ENCODE results near the gene NRG2. TPM values are rescaled to one million over a fixed set of nuclear protein-coding genes. Genes with fewer than 3 reads are reported as not detected.

NRG2 gene
- total and polyA plus RNA-seq, 2 of the 4 experiments (the other 2 are of a cell fraction), result 0.18 TPM; not detected in 1

DNA sequence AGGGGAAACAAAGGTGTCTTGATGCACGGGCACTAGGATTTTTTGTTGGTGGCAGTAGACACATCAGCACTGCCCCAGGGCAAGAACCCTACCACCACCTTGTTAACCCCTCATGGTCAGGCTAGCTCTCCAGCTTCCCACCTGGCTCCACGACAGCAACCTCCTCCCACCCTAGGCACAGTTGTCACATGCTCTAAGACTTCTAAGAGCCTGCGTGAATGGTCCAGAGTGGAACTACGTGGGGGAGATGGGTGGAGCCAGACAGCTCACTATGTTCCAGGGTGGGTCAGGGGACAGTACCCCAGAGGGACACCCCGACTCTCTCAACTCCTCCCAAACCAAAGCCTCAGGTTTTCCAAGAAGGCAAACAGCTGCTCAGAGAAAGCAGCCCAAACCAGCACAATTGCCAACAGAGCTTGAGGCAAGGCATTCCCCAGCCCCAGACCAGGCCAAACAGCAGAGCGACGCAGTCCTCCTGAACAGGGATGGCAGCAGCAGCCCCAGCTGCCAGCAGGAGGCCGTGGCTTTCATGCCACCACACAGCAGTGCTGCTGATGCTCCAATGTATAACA, 78.0 kb downstream of the NRG2 start:
- dilution Hi-C loops (cut with HindIII; ENCODE audit: low sequenced_read_pairs, unreplicated experiment), result no loop called here
- WGBS, 2 experiments (ENCODE audit: extremely low coverage in 2 of 2, insufficient read length in 1 of 2), result 0% methylated on average over 1 of the region's 8 CpGs; no CpG with 5 or more reads in 1 of the 2 experiments
- BruUV-seq (replicated peaks), result no TSS peak
- Histone ChIP-seq H3K27me3 (ENCODE audit: control insufficient read depth, insufficient read depth, low read length) (peaks cover 47% of the 10 kb centered on the region), H3K23ac (ENCODE audit: low read depth, low read length) (no peak overlapping the region), H4K91ac (ENCODE audit: insufficient read depth, low read depth, low read length) (no peak overlapping the region), H3K4me1 (ENCODE audit: control insufficient read depth, insufficient read depth, low read length) (no peaks in the 10 kb centered on the region), H2BK5ac (ENCODE audit: low read depth, low read length, poor library complexity, severe bottlenecking) (no peak overlapping the region), H3K4me3 (ENCODE audit: insufficient read depth, low read depth, low read length) (no peak overlapping the region), H4K5ac (ENCODE audit: low read depth, low read length) (no peak overlapping the region), H3K4me2 (ENCODE audit: low read depth, low read length) (no peak overlapping the region), H2BK20ac (ENCODE audit: low read depth, low read length) (no peak overlapping the region), H4K8ac (ENCODE audit: low read depth in 2 of 2, low read length in 2 of 2) (no peak overlapping the region), H2AK9ac (replicated peaks; ENCODE audit: low read depth, low read length, poor library complexity) (no peak overlapping the region), H2AFZ (replicated peaks; ENCODE audit: low read length, poor library complexity) (no peak overlapping the region), H3K9me3 (ENCODE audit: control insufficient read depth, insufficient read depth, low read length) (no peaks in the 10 kb centered on the region), H3K4ac (ENCODE audit: low read depth, low read length) (no peak overlapping the region), H3K56ac (ENCODE audit: extremely low read depth, insufficient read depth, low read length) (no peak overlapping the region), H4K20me1 (ENCODE audit: insufficient read depth, low read length) (no peaks in the 10 kb centered on the region), H3K79me1 (ENCODE audit: low read depth in 1 of 2, low read length in 2 of 2) (no peaks in the 10 kb centered on the region), H3K14ac (replicated peaks; ENCODE audit: low read depth, low read length) (no peak overlapping the region), H2BK15ac (ENCODE audit: low read depth, low read length) (no peak overlapping the region), H3K36me3 (ENCODE audit: control insufficient read depth, insufficient read depth, low read length) (no peaks in the 10 kb centered on the region), H2BK120ac (ENCODE audit: low read depth, low read length) (no peak overlapping the region), H3K9me1 (ENCODE audit: insufficient read depth, low read length) (no peaks in the 10 kb centered on the region), H3K9ac (ENCODE audit: low read depth, low read length) (no peak overlapping the region), H3K27ac (ENCODE audit: insufficient read depth, low read length) (no peak overlapping the region), H3K18ac (ENCODE audit: low read depth, low read length) (no peak overlapping the region), H2AK5ac (ENCODE audit: low read depth, low read length) (no peak overlapping the region)
- intact Hi-C loops (cut with micrococcal nuclease), result loop anchor here (5.0 kb wide), 1 partner anchor 103 kb away; no protein-coding TSS in a partner anchor
- DNase-seq, result no peak
- TF ChIP-seq RCOR1 (IDR thresholded peaks at IDR 0.05; ENCODE audit: insufficient replicate concordance, low read length) (no peak), MAZ (IDR thresholded peaks at IDR 0.05; ENCODE audit: borderline replicate concordance, low read depth, low read length) (no peak), FOS (IDR thresholded peaks at IDR 0.05; ENCODE audit: low read depth, low read length) (no peak), POLR2A (IDR thresholded peaks at IDR 0.05; ENCODE audit: low read depth, low read length) (no peak), BHLHE40 (IDR thresholded peaks at IDR 0.05; ENCODE audit: low read depth, low read length) (no peak), NFE2L2 (IDR thresholded peaks at IDR 0.05; ENCODE audit: low read depth, low read length) (no peak), RFX5 (IDR thresholded peaks at IDR 0.05; ENCODE audit: low read depth, low read length) (no peak), RAD21 (IDR thresholded peaks at IDR 0.05; ENCODE audit: low read length) (no peak), MXI1 (IDR thresholded peaks at IDR 0.05; ENCODE audit: borderline replicate concordance, low read depth, low read length) (no peak), MAFK (IDR thresholded peaks at IDR 0.05; ENCODE audit: low read depth, low read length) (no peak), SMC3 (IDR thresholded peaks at IDR 0.05; ENCODE audit: low read depth, low read length) (no peak), CEBPB (IDR thresholded peaks at IDR 0.05; ENCODE audit: low read depth, low read length) (no peak), CHD1 (IDR thresholded peaks at IDR 0.05; ENCODE audit: low read depth, low read length) (no peak)
- TF ChIP-seq, protein P1, sequence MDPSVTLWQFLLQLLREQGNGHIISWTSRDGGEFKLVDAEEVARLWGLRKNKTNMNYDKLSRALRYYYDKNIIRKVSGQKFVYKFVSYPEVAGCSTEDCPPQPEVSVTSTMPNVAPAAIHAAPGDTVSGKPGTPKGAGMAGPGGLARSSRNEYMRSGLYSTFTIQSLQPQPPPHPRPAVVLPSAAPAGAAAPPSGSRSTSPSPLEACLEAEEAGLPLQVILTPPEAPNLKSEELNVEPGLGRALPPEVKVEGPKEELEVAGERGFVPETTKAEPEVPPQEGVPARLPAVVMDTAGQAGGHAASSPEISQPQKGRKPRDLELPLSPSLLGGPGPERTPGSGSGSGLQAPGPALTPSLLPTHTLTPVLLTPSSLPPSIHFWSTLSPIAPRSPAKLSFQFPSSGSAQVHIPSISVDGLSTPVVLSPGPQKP (IDR thresholded peaks at IDR 0.05; ENCODE audit: borderline replicate concordance, low read depth, low read length), result no peak
- TF ChIP-seq, protein P2, sequence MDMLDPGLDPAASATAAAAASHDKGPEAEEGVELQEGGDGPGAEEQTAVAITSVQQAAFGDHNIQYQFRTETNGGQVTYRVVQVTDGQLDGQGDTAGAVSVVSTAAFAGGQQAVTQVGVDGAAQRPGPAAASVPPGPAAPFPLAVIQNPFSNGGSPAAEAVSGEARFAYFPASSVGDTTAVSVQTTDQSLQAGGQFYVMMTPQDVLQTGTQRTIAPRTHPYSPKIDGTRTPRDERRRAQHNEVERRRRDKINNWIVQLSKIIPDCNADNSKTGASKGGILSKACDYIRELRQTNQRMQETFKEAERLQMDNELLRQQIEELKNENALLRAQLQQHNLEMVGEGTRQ (IDR thresholded peaks at IDR 0.05; ENCODE audit: low read depth, low read length), result no peak
- TF ChIP-seq, protein P3, sequence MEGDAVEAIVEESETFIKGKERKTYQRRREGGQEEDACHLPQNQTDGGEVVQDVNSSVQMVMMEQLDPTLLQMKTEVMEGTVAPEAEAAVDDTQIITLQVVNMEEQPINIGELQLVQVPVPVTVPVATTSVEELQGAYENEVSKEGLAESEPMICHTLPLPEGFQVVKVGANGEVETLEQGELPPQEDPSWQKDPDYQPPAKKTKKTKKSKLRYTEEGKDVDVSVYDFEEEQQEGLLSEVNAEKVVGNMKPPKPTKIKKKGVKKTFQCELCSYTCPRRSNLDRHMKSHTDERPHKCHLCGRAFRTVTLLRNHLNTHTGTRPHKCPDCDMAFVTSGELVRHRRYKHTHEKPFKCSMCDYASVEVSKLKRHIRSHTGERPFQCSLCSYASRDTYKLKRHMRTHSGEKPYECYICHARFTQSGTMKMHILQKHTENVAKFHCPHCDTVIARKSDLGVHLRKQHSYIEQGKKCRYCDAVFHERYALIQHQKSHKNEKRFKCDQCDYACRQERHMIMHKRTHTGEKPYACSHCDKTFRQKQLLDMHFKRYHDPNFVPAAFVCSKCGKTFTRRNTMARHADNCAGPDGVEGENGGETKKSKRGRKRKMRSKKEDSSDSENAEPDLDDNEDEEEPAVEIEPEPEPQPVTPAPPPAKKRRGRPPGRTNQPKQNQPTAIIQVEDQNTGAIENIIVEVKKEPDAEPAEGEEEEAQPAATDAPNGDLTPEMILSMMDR (conservative IDR thresholded peaks at IDR 0.05; ENCODE audit: low read depth, low read length), result no peak
- no peak for ATAC-seq (ENCODE audit: low read depth)
- ChIA-PET POLR2A (ENCODE audit: unreplicated experiment) (no interaction called here), CTCF (no interaction called here)
- in situ Hi-C loops (cut with MboI; ENCODE audit: low sequenced_read_pairs), result loop anchor here (5.0 kb wide), 1 partner anchor 178 kb away; no protein-coding TSS in a partner anchor

Data from IMR-90 (cell line).